ENCODE results near the gene KCNJ10. TPM values are rescaled to one million over a fixed set of nuclear protein-coding genes. Genes with fewer than 3 reads are reported as not detected.
A peak's percentile ranks its signal among the peaks of the same experiment; 100 is the strongest.

Gene KCNJ10
- total RNA-seq, 1 experiment from 2014 or later = 0.68 TPM

DNA sequence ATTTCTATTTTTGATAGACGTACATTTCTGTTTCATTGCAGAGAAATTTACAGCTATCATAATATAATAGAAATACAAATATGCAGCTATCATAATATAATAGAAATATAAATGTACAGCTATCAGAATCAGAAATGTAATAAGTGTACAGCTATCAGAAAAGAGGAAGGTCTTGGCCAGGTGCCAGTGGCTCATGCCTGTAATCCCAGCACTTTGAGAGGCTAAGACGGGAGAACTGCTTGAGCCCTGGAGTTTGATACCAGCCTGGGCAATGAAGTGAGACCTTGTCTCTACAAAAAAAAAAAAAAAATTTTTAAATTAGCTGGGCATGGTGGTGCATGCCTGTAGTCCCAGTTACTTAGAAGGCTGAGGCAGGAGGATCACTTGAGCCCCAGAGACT lies 76.0 kb downstream of the KCNJ10 start:
- Histone ChIP-seq H3K4me3 (ENCODE audit: low read depth, low read length) (no peak overlapping the region), H3K27me3 (replicated peaks; ENCODE audit: control insufficient read depth, insufficient read depth, low read length) (no peaks in the 10 kb centered on the region), H3K36me3 (ENCODE audit: control insufficient read depth, insufficient read depth, low read length) (no peaks in the 10 kb centered on the region), H3K9me3 (no peaks in the 10 kb centered on the region), H3K4me1 (peaks cover 14% of the 10 kb centered on the region)
- Mint-ChIP-seq H3K4me1 (ENCODE audit: low read depth, unreplicated experiment) (peaks cover 8% of the 10 kb centered on the region), H3K4me3 (ENCODE audit: unreplicated experiment) (no peak overlapping the region), H3K36me3 (ENCODE audit: insufficient read depth, unreplicated experiment) (no peaks in the 10 kb centered on the region), H3K9me3 (ENCODE audit: unreplicated experiment) (no peaks in the 10 kb centered on the region), H3K27ac (ENCODE audit: unreplicated experiment) (no peak overlapping the region), H3K27me3 (ENCODE audit: insufficient read depth, unreplicated experiment) (no peaks in the 10 kb centered on the region)
- DNase-seq = no peak
- TF ChIP-seq, protein P1, sequence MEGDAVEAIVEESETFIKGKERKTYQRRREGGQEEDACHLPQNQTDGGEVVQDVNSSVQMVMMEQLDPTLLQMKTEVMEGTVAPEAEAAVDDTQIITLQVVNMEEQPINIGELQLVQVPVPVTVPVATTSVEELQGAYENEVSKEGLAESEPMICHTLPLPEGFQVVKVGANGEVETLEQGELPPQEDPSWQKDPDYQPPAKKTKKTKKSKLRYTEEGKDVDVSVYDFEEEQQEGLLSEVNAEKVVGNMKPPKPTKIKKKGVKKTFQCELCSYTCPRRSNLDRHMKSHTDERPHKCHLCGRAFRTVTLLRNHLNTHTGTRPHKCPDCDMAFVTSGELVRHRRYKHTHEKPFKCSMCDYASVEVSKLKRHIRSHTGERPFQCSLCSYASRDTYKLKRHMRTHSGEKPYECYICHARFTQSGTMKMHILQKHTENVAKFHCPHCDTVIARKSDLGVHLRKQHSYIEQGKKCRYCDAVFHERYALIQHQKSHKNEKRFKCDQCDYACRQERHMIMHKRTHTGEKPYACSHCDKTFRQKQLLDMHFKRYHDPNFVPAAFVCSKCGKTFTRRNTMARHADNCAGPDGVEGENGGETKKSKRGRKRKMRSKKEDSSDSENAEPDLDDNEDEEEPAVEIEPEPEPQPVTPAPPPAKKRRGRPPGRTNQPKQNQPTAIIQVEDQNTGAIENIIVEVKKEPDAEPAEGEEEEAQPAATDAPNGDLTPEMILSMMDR (IDR thresholded peaks at IDR 0.05; ENCODE audit: insufficient read depth in 1 of 2, low read depth in 1 of 2, low read length in 1 of 2, severe bottlenecking in 1 of 2, unreplicated experiment in 1 of 2) = no peak
- ChIA-PET CTCF (no interaction called here), POLR2A (no interaction called here)
- BruUV-seq (replicated peaks) = no TSS peak
- intact Hi-C loops (cut with micrococcal nuclease; ENCODE audit: unreplicated experiment) = no loop called here

DNA sequence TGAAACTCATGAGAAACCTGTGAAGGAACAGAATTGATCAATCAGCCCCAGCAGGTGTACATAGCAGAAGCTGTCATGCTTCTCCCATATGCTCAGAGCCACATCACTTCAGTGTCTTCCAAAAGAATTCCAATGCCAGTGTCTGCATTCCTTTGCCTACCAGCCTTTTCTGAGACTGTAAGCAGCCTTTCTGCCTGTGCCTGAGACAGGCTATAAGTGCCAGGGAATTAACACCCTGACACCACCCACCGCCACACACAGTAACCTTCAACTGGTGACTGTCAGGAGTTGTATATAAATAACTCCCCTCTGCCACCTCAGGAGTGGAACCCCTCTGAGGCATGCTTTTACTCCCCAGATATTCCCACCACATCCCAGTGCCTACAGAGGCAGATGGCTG lies 77.8 kb downstream of the KCNJ10 start:
- no peak for DNase-seq
- Histone ChIP-seq H3K9me3 (no peaks in the 10 kb centered on the region), H3K36me3 (ENCODE audit: control insufficient read depth, insufficient read depth, low read length) (no peaks in the 10 kb centered on the region), H3K4me1 (peaks cover 14% of the 10 kb centered on the region), H3K4me3 (ENCODE audit: low read depth, low read length) (no peak overlapping the region), H3K27me3 (replicated peaks; ENCODE audit: control insufficient read depth, insufficient read depth, low read length) (no peaks in the 10 kb centered on the region)
- Mint-ChIP-seq H3K4me3 (ENCODE audit: unreplicated experiment) (no peak overlapping the region), H3K27ac (ENCODE audit: unreplicated experiment) (peak overlapping the region; percentile 45), H3K36me3 (ENCODE audit: insufficient read depth, unreplicated experiment) (no peaks in the 10 kb centered on the region), H3K9me3 (ENCODE audit: unreplicated experiment) (no peaks in the 10 kb centered on the region), H3K4me1 (ENCODE audit: low read depth, unreplicated experiment) (peaks cover 8% of the 10 kb centered on the region), H3K27me3 (ENCODE audit: insufficient read depth, unreplicated experiment) (no peaks in the 10 kb centered on the region)
- no TSS peak for BruUV-seq (replicated peaks)
- TF ChIP-seq, protein P1 (IDR thresholded peaks at IDR 0.05; ENCODE audit: insufficient read depth in 1 of 2, low read depth in 1 of 2, low read length in 1 of 2, severe bottlenecking in 1 of 2, unreplicated experiment in 1 of 2) = no peak
- CTCF ChIA-PET = interaction anchor here (1.0 to 1.4 kb wide), 5 partner anchors 14 to 52 kb away, joined by 3 to 10 read pairs (median 4); partner anchors contain the start of gene IGSF9
- POLR2A ChIA-PET = interaction anchor here (1.1 to 1.4 kb wide), 2 partner anchors 46 to 62 kb away, joined by 3 to 4 read pairs; no protein-coding TSS in a partner anchor
- intact Hi-C loops (cut with micrococcal nuclease; ENCODE audit: unreplicated experiment) = no loop called here

DNA sequence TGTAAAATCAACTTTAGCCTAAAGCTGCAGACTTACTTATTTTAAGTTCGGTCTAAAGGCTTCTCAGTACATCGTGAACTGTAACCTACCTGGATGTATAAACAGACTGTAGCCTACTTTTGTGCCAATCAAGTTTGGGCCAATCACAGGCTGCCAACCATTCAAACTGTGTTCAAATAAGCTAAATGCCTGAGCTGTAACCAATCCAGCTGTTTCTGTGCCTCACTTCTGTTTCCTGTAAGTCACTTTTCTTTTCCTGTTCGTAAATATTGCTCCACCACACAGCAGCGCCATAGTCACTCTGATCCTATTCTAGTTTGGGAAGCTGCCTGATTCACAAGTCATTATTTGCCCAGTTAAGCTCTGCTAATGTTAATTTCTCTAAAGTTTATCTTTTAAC lies 78.4 kb downstream of the KCNJ10 start:
- TF ChIP-seq, protein P1 (IDR thresholded peaks at IDR 0.05; ENCODE audit: insufficient read depth in 1 of 2, low read depth in 1 of 2, low read length in 1 of 2, severe bottlenecking in 1 of 2, unreplicated experiment in 1 of 2) = no peak
- Histone ChIP-seq H3K9me3 (no peaks in the 10 kb centered on the region), H3K27me3 (replicated peaks; ENCODE audit: control insufficient read depth, insufficient read depth, low read length) (no peaks in the 10 kb centered on the region), H3K36me3 (ENCODE audit: control insufficient read depth, insufficient read depth, low read length) (no peaks in the 10 kb centered on the region), H3K4me1 (peaks cover 14% of the 10 kb centered on the region), H3K4me3 (ENCODE audit: low read depth, low read length) (no peak overlapping the region)
- Mint-ChIP-seq H3K9me3 (ENCODE audit: unreplicated experiment) (no peaks in the 10 kb centered on the region), H3K4me3 (ENCODE audit: unreplicated experiment) (peak overlapping the region; percentile 52), H3K4me1 (ENCODE audit: low read depth, unreplicated experiment) (peaks cover 8% of the 10 kb centered on the region), H3K27me3 (ENCODE audit: insufficient read depth, unreplicated experiment) (no peaks in the 10 kb centered on the region), H3K36me3 (ENCODE audit: insufficient read depth, unreplicated experiment) (no peaks in the 10 kb centered on the region), H3K27ac (ENCODE audit: unreplicated experiment) (peak overlapping the region; percentile 45)
- intact Hi-C loops (cut with micrococcal nuclease; ENCODE audit: unreplicated experiment) = loop anchor here (1.0 kb wide), 2 partner anchors 15 to 20 kb away; no protein-coding TSS in a partner anchor
- CTCF ChIA-PET = interaction anchor here (0.8 to 1.4 kb wide), 6 partner anchors 15 to 94 kb away, joined by 3 to 10 read pairs (median 4); partner anchors contain the start of gene IGSF9
- DNase-seq = peak; percentile 49 to 63
- no TSS peak for BruUV-seq (replicated peaks)
- POLR2A ChIA-PET = interaction anchor here (0.6 to 1.4 kb wide), 3 partner anchors 15 to 63 kb away, joined by 3 to 4 read pairs (median 4); no protein-coding TSS in a partner anchor
